Measurements from ENCODE around the gene TECTB.

TECTB gene

GRCh38 chr10:112286837-112287818 is 3.9 kb downstream of the TECTB start:
- H3K4me3 ChIP-seq (ENCODE audit: low read length), result no peak overlapping the region
- no peak for DNase-seq (ENCODE audit: low read depth)
- TF ChIP-seq CTCF (conservative IDR thresholded peaks at IDR 0.05; ENCODE audit: low read length), result no peak

- no peak overlapping the region for H3K4me3 ChIP-seq (ENCODE audit: low read length)
- no peak for DNase-seq (ENCODE audit: low read depth)
- no peak for TF ChIP-seq CTCF (conservative IDR thresholded peaks at IDR 0.05; ENCODE audit: low read length)
Observed at GRCh38 chr10:112287844-112288243, 4.6 kb downstream of the TECTB start.

- DNase-seq (ENCODE audit: low read depth), result no peak
- TF ChIP-seq CTCF (conservative IDR thresholded peaks at IDR 0.05; ENCODE audit: low read length), result no peak
- no peak overlapping the region for H3K4me3 ChIP-seq (ENCODE audit: low read length)
Observed at GRCh38 chr10:112288486-112288885, 5.3 kb downstream of the TECTB start.

GRCh38 chr10:112289373-112290053 is 6.3 kb downstream of the TECTB start:
- TF ChIP-seq CTCF (conservative IDR thresholded peaks at IDR 0.05; ENCODE audit: low read length), result no peak
- no peak for DNase-seq (ENCODE audit: low read depth)

GRCh38 chr10:112290054-112290373 is 6.8 kb downstream of the TECTB start:
- no peak for DNase-seq (ENCODE audit: low read depth)
- TF ChIP-seq CTCF (conservative IDR thresholded peaks at IDR 0.05; ENCODE audit: low read length), result no peak

More at GRCh38 chr10:112289373-112290053, 6.3 kb downstream of the TECTB start:
- no peak overlapping the region for H3K4me3 ChIP-seq (ENCODE audit: low read length)

GRCh38 chr10:112294169-112294568 is 11.0 kb downstream of the TECTB start:
- H3K4me3 ChIP-seq (ENCODE audit: low read length), result no peak overlapping the region
- DNase-seq (ENCODE audit: low read depth), result no peak
- no peak for TF ChIP-seq CTCF (conservative IDR thresholded peaks at IDR 0.05; ENCODE audit: low read length)

More at GRCh38 chr10:112290054-112290373, 6.8 kb downstream of the TECTB start:
- no peak overlapping the region for H3K4me3 ChIP-seq (ENCODE audit: low read length)

All from AG10803 (cell line).